ENCODE results near the gene ZNF646.
"Not testable (repeated sequence)": the region's sequence is repeated elsewhere in the genome, so short reads cannot be mapped to it uniquely, and the experiment has no call there.

ZNF646 gene

DNA sequence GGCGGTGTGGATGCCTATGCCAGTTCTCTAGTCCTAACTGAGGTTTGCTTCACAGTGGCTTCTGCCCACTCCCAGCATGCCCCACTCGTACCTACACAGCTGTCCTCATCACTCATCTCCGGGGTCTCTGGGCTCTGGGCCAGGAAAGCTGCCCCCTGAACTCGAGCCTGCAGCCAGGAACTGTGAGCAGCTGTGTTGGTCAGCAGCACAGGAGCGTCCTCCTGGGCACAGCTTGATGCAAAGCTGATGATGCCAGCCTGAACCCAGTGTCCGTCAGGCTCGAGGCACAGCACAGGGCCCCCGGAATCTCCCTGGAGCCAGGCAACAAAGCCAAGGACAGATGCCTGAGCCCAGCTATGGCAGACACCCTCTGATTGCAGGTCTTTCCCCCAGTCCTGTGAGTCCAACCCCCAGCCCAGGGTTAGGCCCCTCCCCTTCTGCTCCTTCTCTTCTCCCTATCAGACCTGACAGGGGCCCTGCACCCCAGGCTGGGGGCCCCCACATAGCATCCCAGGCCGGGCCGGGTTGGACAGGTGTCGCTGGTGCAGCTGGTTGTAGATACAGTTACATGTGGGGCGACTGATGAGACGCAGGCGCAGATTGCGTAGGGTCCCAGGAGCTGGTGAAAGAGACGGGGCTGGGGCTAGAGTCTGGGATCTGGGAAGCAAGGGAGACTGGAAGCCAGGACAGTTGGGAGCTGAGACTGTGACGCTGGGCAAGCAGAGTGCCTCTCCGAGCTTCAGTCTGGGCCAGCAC lies 11.8 kb downstream of the ZNF646 start:
- no peak for DNase-seq

GRCh38 chr16:31086629-31086906 lies 12.3 kb downstream of the ZNF646 start:
- DNase-seq, result no peak

DNA sequence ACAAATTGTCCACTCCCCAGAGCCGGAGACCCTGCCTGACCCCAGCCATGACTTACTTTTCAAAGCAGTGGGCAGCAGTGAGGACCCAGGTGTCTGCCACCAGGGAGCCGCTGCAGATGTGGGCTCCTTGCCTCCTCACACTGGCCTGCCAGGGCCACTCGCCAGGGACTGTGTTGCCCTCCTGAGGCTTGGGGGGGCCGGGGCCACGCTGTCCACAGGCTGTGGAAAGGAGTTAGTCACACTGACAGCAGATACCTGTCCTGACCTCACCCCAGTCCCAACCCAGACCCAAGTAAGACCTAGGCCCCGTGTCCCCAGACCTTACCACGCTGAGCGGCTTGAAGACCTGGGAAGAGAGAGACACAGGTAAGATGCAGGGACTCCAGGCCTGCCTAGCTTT lies 13.3 kb downstream of the ZNF646 start:
- no peak for DNase-seq

DNA sequence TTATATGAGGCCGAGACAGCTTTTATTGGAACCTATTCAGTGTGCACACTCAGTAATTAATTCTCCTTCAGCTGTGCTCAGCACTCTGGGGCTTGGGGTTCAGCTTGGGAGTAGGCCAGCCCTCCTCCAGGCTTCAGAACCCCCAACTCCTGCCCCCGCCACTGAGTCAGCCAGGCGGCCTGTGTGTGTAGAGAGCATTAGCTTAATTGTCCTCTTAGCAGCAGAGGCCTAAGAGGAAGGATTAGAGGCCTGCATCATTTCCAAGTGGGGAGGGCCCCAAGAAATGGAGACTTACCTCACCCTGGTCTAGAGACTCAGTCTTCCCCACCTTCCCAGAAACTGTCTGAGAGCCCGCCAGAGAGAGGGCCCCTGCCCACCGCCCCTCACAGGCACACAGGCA lies 13.7 kb downstream of the ZNF646 start:
- DNase-seq, result no peak

DNA sequence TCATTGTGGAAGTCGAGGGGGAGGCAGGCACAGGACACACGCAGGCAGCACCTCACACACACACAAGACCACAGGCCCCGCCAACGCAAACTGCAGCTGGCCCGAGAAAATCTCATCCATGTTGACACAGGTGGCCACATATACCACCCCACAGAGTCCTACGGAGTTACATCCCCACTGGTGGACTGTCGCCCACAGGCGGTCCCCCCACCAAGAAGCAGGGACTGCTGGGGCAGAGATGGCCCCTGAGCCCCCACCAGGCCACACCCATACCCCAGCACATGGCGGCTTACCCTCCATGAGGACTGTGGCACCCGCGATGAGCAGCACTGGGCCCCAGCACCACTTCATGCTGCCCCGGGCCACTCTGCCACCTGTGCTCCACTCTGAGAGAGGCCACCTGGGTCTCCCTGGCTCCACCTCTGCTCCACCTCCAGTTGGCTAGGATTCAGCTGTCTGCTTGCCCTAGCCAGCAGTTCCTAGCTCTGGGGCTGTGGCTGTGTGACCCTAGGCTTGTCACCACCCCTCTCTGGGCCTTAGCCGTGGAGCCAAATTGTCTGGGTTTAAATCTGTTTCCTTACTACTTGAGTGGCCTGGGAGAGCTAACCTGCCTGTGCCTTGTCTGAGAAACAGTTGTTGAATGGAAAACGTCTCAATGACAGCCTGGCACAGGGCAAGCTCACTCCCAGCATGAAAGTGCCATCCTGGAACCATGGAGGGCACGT lies 14.4 kb downstream of the ZNF646 start, which contains the start of gene PRSS53:
PRSS53 (minus strand) TSS at position 485 of the 725 bp plus-strand sequence; CDS start at position 351, 134 bp downstream.
- DNase-seq, result no peak

DNA sequence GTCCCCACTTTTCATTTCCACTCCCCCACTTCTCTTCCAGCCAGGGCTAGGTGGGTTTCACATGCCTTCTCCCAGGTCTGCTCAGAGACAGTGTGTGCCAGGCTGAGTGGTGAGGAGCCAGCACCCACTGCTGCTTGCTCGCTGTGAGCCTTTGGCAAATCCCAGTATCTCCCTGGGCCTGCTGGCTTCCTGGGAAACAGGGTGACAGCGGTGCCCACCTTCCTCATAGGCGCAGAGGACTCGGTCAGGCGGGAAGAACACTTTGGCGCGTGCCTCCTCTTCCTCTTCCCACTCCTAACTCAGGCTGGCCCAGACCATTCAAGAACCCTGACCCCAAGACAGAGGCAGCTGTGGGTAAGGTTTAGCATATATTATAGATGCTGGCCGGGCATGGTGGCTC lies 15.0 kb downstream of the ZNF646 start:
- no peak for DNase-seq

GRCh38 chr16:31090540-31090939 lies 16.3 kb downstream of the ZNF646 start:
- DNase-seq, result no peak

- DNase-seq, result no peak
Measured at GRCh38 chr16:31092330-31092729, 18.1 kb downstream of the ZNF646 start.

DNA sequence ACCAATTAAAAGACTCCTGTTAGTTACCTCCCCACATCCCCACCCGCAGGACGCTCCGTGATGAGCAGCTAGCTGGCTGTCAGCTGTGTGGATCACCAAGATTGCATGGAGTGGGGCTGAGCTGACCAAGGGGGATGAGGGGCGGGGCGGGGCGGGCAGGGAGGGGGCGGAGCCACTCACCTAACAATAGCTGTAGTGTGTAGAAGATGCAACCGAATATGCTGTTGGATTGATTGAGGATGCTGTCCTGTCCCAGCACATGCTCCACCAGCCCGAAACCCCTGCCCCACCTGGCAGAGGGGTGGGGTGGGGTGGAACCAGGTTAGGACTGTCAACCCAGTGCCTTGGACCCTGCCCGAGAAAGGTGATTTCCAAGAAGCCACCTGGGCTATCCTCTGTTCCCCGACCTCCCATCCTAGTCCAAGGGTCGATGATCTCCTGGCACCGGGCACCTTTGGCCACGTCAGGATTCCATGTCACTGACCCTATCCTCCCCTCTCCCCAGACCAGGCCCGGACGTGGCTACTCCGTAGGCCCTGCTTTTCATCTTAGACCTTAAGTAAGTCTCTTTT lies 19.0 kb downstream of the ZNF646 start:
- DNase-seq, result no peak

GRCh38 chr16:31094088-31094423 lies 19.8 kb downstream of the ZNF646 start:
- DNase-seq, result no peak

DNA sequence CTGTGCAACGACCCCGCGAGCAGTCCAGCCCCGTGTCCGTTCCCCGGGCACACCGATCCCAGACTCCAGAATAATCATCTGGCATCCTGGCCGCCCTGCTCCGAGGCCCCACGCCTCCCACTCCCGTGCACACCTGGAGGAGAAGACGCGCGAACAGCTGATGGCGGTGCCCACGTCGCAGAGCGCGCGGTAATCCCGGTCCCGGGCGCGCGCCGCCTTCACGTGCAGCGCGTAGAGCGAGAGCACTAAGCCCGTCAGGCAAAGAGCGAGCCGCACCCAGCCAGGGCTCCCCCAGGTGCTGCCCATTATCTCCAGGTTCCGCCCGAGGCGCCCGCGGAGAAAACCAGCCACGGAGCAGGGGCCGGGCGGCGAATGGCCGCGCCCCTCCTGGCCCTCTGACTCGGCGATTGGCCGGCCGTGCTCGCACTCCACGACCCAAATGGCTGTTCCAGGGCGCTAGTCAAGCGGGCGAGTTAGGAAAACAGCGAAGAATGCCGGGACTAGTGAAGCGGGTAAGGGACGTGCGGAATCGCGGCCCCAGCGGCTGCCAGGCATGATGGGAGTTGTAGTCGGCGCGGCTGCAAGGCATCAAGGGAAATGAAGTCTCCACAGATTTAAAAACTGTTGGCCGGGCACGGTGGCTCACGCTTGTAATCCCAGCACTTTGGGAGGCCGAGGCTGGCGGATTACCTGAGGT lies 20.4 kb downstream of the ZNF646 start, which contains the start of gene VKORC1:
VKORC1 (minus strand) TSS at position 374 of the 697 bp plus-strand sequence; CDS start at position 306, 68 bp downstream.
- DNase-seq, result peak; percentile 82

DNA sequence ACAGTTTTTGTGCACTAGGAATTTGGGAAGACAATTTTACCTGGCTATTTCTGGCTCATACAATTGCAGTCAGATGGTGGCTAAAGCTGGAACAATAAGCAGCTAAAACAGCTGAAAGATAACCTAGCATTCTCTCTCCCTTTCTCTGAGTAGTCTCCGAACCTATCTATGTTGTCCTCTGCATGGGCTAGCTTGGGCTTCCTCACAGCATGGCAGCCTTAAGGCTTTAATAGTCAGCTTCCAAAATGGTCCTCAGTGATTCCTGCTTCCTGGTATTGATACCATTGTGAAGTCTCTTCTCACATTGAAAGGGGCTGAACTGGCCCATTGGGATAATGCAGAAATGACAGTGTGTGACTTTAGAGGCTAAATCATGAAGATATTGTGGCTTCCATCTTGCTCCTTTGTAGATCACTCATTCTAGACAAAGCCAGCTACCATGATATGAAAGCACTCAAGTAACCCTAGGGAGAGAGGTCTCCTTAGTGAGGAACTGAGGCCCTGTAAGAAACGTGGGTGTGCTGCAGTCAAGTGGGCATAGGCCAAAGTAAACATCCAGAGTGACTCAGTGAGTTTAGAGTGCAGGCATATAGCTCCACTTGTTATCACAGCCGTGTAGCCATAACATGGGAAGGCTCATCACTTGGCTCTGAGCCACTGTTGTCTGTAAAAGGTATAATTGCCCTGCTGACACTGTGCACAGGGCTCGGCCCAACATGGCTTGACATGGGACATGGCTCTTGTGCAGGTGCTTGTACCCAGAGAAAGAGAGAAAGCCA lies 25.8 kb downstream of the ZNF646 start:
- DNase-seq, result no peak

- DNase-seq, result not testable (repeated sequence)
Measured at GRCh38 chr16:31100876-31101641, 26.8 kb downstream of the ZNF646 start.

GRCh38 chr16:31105677-31106213 lies 31.5 kb downstream of the ZNF646 start:
- peak; percentile 63 for DNase-seq

- DNase-seq, result no peak
Measured at GRCh38 chr16:31106509-31107464, 32.6 kb downstream of the ZNF646 start.

DNA sequence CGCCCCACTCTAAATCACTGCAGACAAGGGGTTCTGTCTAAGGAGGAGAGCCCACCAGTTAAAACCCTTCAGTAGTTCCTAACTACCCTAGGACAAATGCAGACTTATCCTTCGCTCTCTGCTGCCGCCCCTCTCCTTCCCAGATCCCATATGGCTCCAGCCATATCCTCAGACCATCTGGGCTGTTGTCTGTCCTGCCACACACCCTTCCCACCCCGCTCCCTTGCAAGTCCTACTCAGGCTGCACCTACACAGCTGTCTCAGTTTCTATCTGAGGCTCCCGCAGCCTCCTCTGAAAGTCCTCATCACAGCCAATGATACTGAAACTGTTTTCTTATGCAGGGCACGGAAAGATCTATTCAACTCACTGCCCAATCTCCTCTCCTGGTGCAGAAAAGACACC lies 33.2 kb downstream of the ZNF646 start:
- DNase-seq, result no peak

GRCh38 chr16:31108035-31108793 lies 34.0 kb downstream of the ZNF646 start, which contains the start of gene BCKDK:
TSS of gene BCKDK (plus strand) at chr16:31108386. CDS start at chr16:31109224, 838 bp downstream.
- DNase-seq, result peak; percentile 73

DNA sequence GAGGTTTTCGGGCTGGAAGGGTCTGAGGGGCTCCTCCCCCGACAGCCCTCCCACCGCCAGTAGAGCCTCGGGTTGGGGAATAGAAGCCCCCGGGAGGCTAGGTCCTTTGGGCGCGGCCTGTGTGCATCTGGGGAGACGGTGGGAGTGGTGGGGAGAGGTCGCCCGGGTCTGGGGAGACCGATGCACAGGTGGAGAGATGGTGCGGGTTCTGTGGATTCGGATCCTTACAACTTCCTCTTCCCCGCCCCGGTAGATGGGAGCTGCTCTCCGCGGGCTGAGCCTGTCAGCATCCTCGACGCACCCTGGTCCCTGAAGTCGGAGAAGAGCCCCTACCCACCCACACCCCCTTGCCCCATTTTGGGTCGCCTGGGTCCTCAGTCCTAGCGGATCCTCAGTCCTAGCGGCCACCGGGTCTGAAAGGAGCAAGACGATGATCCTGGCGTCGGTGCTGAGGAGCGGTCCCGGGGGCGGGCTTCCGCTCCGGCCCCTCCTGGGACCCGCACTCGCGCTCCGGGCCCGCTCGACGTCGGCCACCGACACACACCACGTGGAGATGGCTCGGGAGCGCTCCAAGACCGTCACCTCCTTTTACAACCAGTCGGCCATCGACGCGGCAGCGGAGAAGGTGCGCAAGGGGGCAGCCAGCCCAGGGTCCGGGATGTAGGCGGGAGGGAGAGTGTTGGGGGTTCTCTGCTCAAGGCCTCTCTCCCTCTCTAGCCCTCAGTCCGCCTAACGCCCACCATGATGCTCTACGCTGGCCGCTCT lies 34.8 kb downstream of the ZNF646 start:
- DNase-seq, result no peak

GRCh38 chr16:31109622-31110021 lies 35.4 kb downstream of the ZNF646 start:
- no peak for DNase-seq

Data from NK-92 treated with Interleukin-12 subunit alpha and Interleukin-12 subunit beta, amount 100 ng/mL, for 24 hours (cell line).